A549 (cell line): ENCODE data around the gene LCNL1. TPM values are rescaled to one million over a fixed set of nuclear protein-coding genes. Genes with fewer than 3 reads are reported as not detected.
A peak's percentile ranks its signal among the peaks of the same experiment; 100 is the strongest.
"Not testable (repeated sequence)": the region's sequence is repeated elsewhere in the genome, so short reads cannot be mapped to it uniquely, and the experiment has no call there.

Experiments used
- ATAC-seq, 2 experiments: fragments of 200-7000 bp in 1 of 2; fragments of >200 bp in 1 of 2; cut with Nextera tagmentation in 1 of 2; cut with Tn5 transposase in 1 of 2; 3 replicates each; pipeline versions ENCODE4 v1.8.0 to v1.9.1; 2018 to 2020; ENCODE audit warnings: mild to moderate bottlenecking in 1 of 2, moderate library complexity in 1 of 2
- CTCF ChIA-PET: fragments of 300-600 bp; sonication (Branson Sonifier 250); formaldehyde crosslinking; extraction: SDS; loops from one replicate; lab custom pipeline; 2021; ENCODE audit warnings: antibody characterized with exemption, inconsistent platforms; lab: Yijun Ruan, JAX
- POLR2A ChIA-PET: fragments of 350-600 bp; formaldehyde crosslinking; extraction: SDS; loops from one replicate; lab custom pipeline; 2021; ENCODE audit warnings: antibody characterized with exemption, inconsistent platforms; lab: Yijun Ruan, JAX
- DNase-seq, 2 experiments: peaks; one replicate each; pipeline versions ENCODE4 v3.0.0 to v3.0.0-alpha.2; 2011 to 2016; ENCODE audit warnings: low read depth in 1 of 2, low spot score in 1 of 2
- FAIRE-seq: peaks from 2 replicates; lab custom pipeline; 2011; peaks lifted over from hg19 to GRCh38; lab: Jason Lieb, UNC
- H3K27ac ChIP-seq, 2 experiments: fragments of >200 bp; sonication (Bioruptor Twin); formaldehyde crosslinking; 3 replicates each; pipeline ENCODE4 v1.5.1; 2016 to 2017
- H3K4me1 ChIP-seq: fragments of >200 bp; sonication (Bioruptor Twin); formaldehyde crosslinking; 3 replicates; pipeline ENCODE4 v1.6.1; 2016
- H3K4me2 ChIP-seq: fragments of >200 bp; sonication (Bioruptor Twin); formaldehyde crosslinking; 3 replicates; pipeline ENCODE4 v1.6.1; 2016
- H3K4me3 ChIP-seq: fragments of >200 bp; sonication (Bioruptor Twin); formaldehyde crosslinking; 3 replicates; pipeline ENCODE4 v1.5.1; 2016
- H3K9me3 ChIP-seq: fragments of >200 bp; sonication (Bioruptor Twin); formaldehyde crosslinking; 3 replicates; pipeline ENCODE4 v1.6.1; 2016
- BCL3 ChIP-seq: fragments of >200 bp; sonication (Bioruptor Twin); formaldehyde crosslinking; IDR thresholded peaks from 3 replicates; pipeline ENCODE4 v1.6.1; 2016
- CEBPB ChIP-seq, 2 experiments: fragments of >200 bp in 1 of 2; sonication (Bioruptor Twin) in 1 of 2; formaldehyde crosslinking in 1 of 2; IDR thresholded peaks; 2 replicates each; pipeline ENCODE4 v1.6.1; 2012 to 2016
- CHD2 ChIP-seq: fragments of 150-350 bp; IDR thresholded peaks from 2 replicates; pipeline ENCODE4 v1.6.1; 2014; ENCODE audit warnings: low read length; ENCODE audit not compliant: partially characterized antibody
- CTCF ChIP-seq: fragments of >200 bp; sonication (Bioruptor Twin); formaldehyde crosslinking; IDR thresholded peaks from 3 replicates; pipeline ENCODE4 v1.5.1; 2016
- ESRRA ChIP-seq: fragments of 150-350 bp; IDR thresholded peaks from 2 replicates; pipeline ENCODE4 v1.6.1; 2014; ENCODE audit warnings: mild to moderate bottlenecking, low read length, borderline replicate concordance
- FOSB ChIP-seq: fragments of 250-450 bp; sonication (Bioruptor Pico); IDR thresholded peaks from 2 replicates; pipeline ENCODE4 v1.5.0; 2020; ENCODE audit warnings: mild to moderate bottlenecking, moderate library complexity
- FOSL2 ChIP-seq, 2 experiments: fragments of 450-650 bp in 1 of 2; fragments of >200 bp in 1 of 2; sonication (Bioruptor Twin) in 1 of 2; formaldehyde crosslinking; IDR thresholded peaks; 2 replicates each; pipeline versions ENCODE4 v1.5.0 to v1.6.1; 2016 to 2020; ENCODE audit warnings: mild to moderate bottlenecking in 1 of 2, moderate library complexity in 1 of 2
- HES2 ChIP-seq: fragments of >200 bp; sonication (Bioruptor Twin); formaldehyde crosslinking; IDR thresholded peaks from 2 replicates; pipeline ENCODE4 v1.6.1; 2016
- HMGXB4 ChIP-seq: fragments of 250-450 bp; sonication (Bioruptor Pico); IDR thresholded peaks from 2 replicates; pipeline ENCODE4 v1.5.0; 2021; ENCODE audit warnings: mild to moderate bottlenecking, moderate library complexity, borderline replicate concordance
- KDM5A ChIP-seq: fragments of 200-600 bp; sonication (generic); IDR thresholded peaks from 2 replicates; pipeline ENCODE4 v1.6.1; 2016; ENCODE audit warnings: antibody characterized with exemption, mild to moderate bottlenecking
- MAFK ChIP-seq: fragments of 450-650 bp; IDR thresholded peaks from 2 replicates; pipeline ENCODE4 v1.6.1; 2014; ENCODE audit not compliant: partially characterized antibody
- MYC ChIP-seq: IDR thresholded peaks from 2 replicates; pipeline ENCODE4 v1.6.1; 2012; ENCODE audit warnings: mild to moderate bottlenecking, inconsistent platforms, low read length, improper control_type of control experiment, borderline replicate concordance
- PHF8 ChIP-seq: fragments of 200-600 bp; sonication (generic); IDR thresholded peaks from 2 replicates; pipeline ENCODE4 v1.6.1; 2016; ENCODE audit warnings: low read depth, mild to moderate bottlenecking, antibody characterized with exemption, moderate library complexity, borderline replicate concordance
- POLR2AphosphoS2 ChIP-seq: conservative IDR thresholded peaks from 2 replicates; pipeline ENCODE4 v1.6.1; 2012; ENCODE audit warnings: low read length, improper control_type of control experiment, inconsistent platforms
- RAD21 ChIP-seq, 2 experiments: fragments of >200 bp in 1 of 2; sonication (Bioruptor Twin) in 1 of 2; formaldehyde crosslinking in 1 of 2; IDR thresholded peaks in 1 of 2; conservative IDR thresholded peaks in 1 of 2; 2 replicates in 1 of 2; 3 replicates in 1 of 2; pipeline ENCODE4 v1.6.1; 2012 to 2018; ENCODE audit warnings: inconsistent platforms in 1 of 2
- RARB ChIP-seq: fragments of 250-450 bp; sonication (Bioruptor Pico); IDR thresholded peaks from 2 replicates; pipeline ENCODE4 v1.8.0; 2021; ENCODE audit warnings: mild to moderate bottlenecking, moderate library complexity
- REST ChIP-seq: fragments of 200-600 bp; sonication (generic); IDR thresholded peaks from 2 replicates; pipeline ENCODE4 v1.6.1; 2016; ENCODE audit warnings: antibody characterized with exemption, mild to moderate bottlenecking, moderate library complexity
- TP53 ChIP-seq: fragments of 250-450 bp; sonication (Bioruptor Pico); IDR thresholded peaks from 2 replicates; pipeline ENCODE4 v1.5.0; 2021; ENCODE audit warnings: mild to moderate bottlenecking, moderate library complexity
- ZNF302 ChIP-seq: fragments of 250-450 bp; sonication (Bioruptor Pico); IDR thresholded peaks from 2 replicates; pipeline ENCODE4 v1.9.0; 2021; ENCODE audit warnings: inconsistent platforms, mild to moderate bottlenecking, moderate library complexity
- WGBS: methylation state at CpG from one replicate; pipeline ENCODE4 v1.1.6; 2017; ENCODE audit errors: missing lambda C conversion rate; 5-methylcytosine and 5-hydroxymethylcytosine counted together
- polyA plus RNA-seq, 4 experiments: library from polyadenylated mRNA; depleted of rRNA in 3 of 4; stranded (reverse); fragments of >200 nt; fragmentation: RNase III in 1 of 4; extraction: RNeasy Plus Mini Kit Qiagen cat#74134 plus additional on column Dnase treatment in 1 of 4; gene quantifications; 2 replicates in 3 of 4; 3 replicates in 1 of 4; pipeline ENCODE4 v1.2.3, GENCODE V29; 2011 to 2017

LCNL1 gene
- polyA plus RNA-seq, 2 of the 4 experiments (the other 2 are of a cell fraction): 0.08 to 0.19 TPM

- FAIRE-seq, H3K9me3 ChIP-seq, H3K4me2 ChIP-seq, POLR2A ChIA-PET, ATAC-seq, H3K4me3 ChIP-seq, H3K27ac ChIP-seq: not testable (repeated sequence)
- CTCF ChIA-PET: interaction anchor here (1.1 to 6.1 kb wide), 9 partner anchors 8 to 161 kb away, joined by 3 to 37 read pairs (median 5); partner anchors contain the start of genes ABCA2, AJM1 and CLIC3
- DNase-seq: peak in 1 of 2 experiments; percentile 34
- H3K4me1 ChIP-seq: peaks cover 15% of the 10 kb centered on the region
- 28% methylated on average over 17 of the region's 17 CpGs for WGBS
- TF ChIP-seq CTCF: peak; percentile 20; the same call in 1 of the 3 replicates
Observed at GRCh38 chr9:137004285-137004684, 21.5 kb downstream of the LCNL1 start.

GRCh38 chr9:137006116-137007003, 23.6 kb downstream of the LCNL1 start:
- Histone ChIP-seq H3K4me2 (no peak overlapping the region), H3K4me1 (peaks cover 10% of the 10 kb centered on the region), H3K4me3 (no peak overlapping the region), H3K27ac (no peak overlapping the region), H3K9me3 (no peaks in the 10 kb centered on the region)
- no peak for FAIRE-seq
- DNase-seq: no peak
- CTCF ChIA-PET: interaction anchor here (0.6 to 6.1 kb wide), 11 partner anchors 10 to 184 kb away, joined by 3 to 37 read pairs (median 5); partner anchors contain the start of genes ABCA2, AJM1, CLIC3 and NPDC1
- ATAC-seq: no peak
- 92% methylated on average over 20 of the region's 24 CpGs for WGBS
- TF ChIP-seq MYC: no peak
- no peak for TF ChIP-seq CHD2
- TF ChIP-seq TP53 (CRISPR knock-in tag): no peak
- TF ChIP-seq BCL3: no peak
- TF ChIP-seq CEBPB (IDR thresholded peaks at IDR 0.05): no peak
- no peak for TF ChIP-seq PHF8
- TF ChIP-seq MAFK: no peak
- TF ChIP-seq RARB (CRISPR knock-in tag): no peak
- TF ChIP-seq FOSB (CRISPR knock-in tag): no peak
- no peak for TF ChIP-seq POLR2AphosphoS2
- TF ChIP-seq RAD21 (conservative IDR thresholded peaks at IDR 0.05 in 1 of 2, IDR thresholded peaks at IDR 0.05 in 1 of 2): no peak
- no peak for TF ChIP-seq REST
- no peak for TF ChIP-seq CTCF
- TF ChIP-seq HMGXB4 (CRISPR knock-in tag): no peak
- TF ChIP-seq ESRRA: no peak
- TF ChIP-seq KDM5A: no peak
- TF ChIP-seq HES2: no peak
- no peak for TF ChIP-seq FOSL2 (IDR thresholded peaks at IDR 0.05)
- TF ChIP-seq FOSL2 (CRISPR knock-in tag; IDR thresholded peaks at IDR 0.05): no peak
- no peak for TF ChIP-seq ZNF302 (CRISPR knock-in tag)
- TF ChIP-seq, all 56 proteins: peak for 0
- POLR2A ChIA-PET: interaction anchor here (0.8 kb wide), 1 partner anchor 14 kb away, joined by 3 read pairs; the partner anchor contains the start of gene PAXX
